BLaER1 (cell line): ENCODE measurements around the gene CADM3.

ENCODE experiments used
- H3K27ac ChIP-seq: shearing (Covaris generic); formaldehyde crosslinking; 2 replicates; pipeline ENCODE4 v1.8.1; 2022
- H3K27me3 ChIP-seq: shearing (Covaris generic); formaldehyde crosslinking; 2 replicates; pipeline ENCODE4 v1.8.1; 2022
- H3K36me3 ChIP-seq: shearing (Covaris generic); formaldehyde crosslinking; 2 replicates; pipeline ENCODE4 v1.8.1; 2022
- H3K4me1 ChIP-seq: shearing (Covaris generic); formaldehyde crosslinking; 2 replicates; pipeline ENCODE4 v1.8.1; 2022
- H3K4me2 ChIP-seq: shearing (Covaris generic); formaldehyde crosslinking; 2 replicates; pipeline ENCODE4 v1.8.1; 2022
- H3K4me3 ChIP-seq: shearing (Covaris generic); formaldehyde crosslinking; 2 replicates; pipeline ENCODE4 v1.8.1; 2022
- H3K9ac ChIP-seq: shearing (Covaris generic); formaldehyde crosslinking; 2 replicates; pipeline ENCODE4 v1.8.1; 2022
- H3K9me3 ChIP-seq: shearing (Covaris generic); formaldehyde crosslinking; 2 replicates; pipeline ENCODE4 v1.8.1; 2022
- H4K20me1 ChIP-seq: shearing (Covaris generic); formaldehyde crosslinking; 2 replicates; pipeline ENCODE4 v1.8.1; 2022
- Cebpa-rat ChIP-seq: shearing (Covaris generic); IDR thresholded peaks from 2 replicates; pipeline ENCODE4 v1.8.1; 2022

Gene CADM3

DNA sequence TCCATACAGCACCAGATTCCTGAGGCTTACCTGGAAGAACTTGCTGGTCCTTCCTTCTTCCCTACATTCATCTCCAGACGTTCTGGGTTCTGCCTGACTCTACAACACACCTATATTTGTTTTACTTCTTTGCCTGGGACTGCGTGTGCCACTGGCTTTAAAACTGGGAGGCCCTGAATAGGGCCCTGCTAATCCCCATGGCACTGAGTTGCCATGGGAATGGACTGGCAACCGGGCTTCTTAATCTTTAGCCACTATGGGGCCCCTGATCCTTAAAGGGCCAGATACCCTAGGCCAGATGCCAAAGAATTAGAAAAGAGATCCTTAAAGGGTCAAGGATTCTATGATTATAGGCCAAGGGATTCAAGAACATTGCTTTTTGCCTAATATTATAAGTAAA is 24.4 kb upstream of the CADM3 start:
- Histone ChIP-seq H3K27ac (no peak overlapping the region), H4K20me1 (no peaks in the 10 kb centered on the region), H3K9me3 (no peaks in the 10 kb centered on the region), H3K9ac (no peak overlapping the region), H3K4me3 (no peak overlapping the region), H3K27me3 (no peaks in the 10 kb centered on the region), H3K4me1 (no peaks in the 10 kb centered on the region), H3K4me2 (no peak overlapping the region), H3K36me3 (no peaks in the 10 kb centered on the region)
- TF ChIP-seq Cebpa-rat = no peak

- TF ChIP-seq Cebpa-rat = no peak
Observed at GRCh38 chr1:159152031-159152430, 19.4 kb upstream of the CADM3 start.

GRCh38 chr1:159161001-159161718 is 10.3 kb upstream of the CADM3 start:
- no peak overlapping the region for H3K4me2 ChIP-seq
- no peaks in the 10 kb centered on the region for H3K27me3 ChIP-seq
- no peaks in the 10 kb centered on the region for H3K9me3 ChIP-seq
- H3K9ac ChIP-seq = no peak overlapping the region
- H3K4me1 ChIP-seq = no peaks in the 10 kb centered on the region
- H3K27ac ChIP-seq = no peak overlapping the region
- no peak for TF ChIP-seq Cebpa-rat
- H3K4me3 ChIP-seq = no peak overlapping the region
- no peaks in the 10 kb centered on the region for H3K36me3 ChIP-seq
- H4K20me1 ChIP-seq = no peaks in the 10 kb centered on the region

More at GRCh38 chr1:159152031-159152430, 19.4 kb upstream of the CADM3 start:
- H4K20me1 ChIP-seq = no peaks in the 10 kb centered on the region
- no peak overlapping the region for H3K27ac ChIP-seq
- H3K4me3 ChIP-seq = no peak overlapping the region
- no peaks in the 10 kb centered on the region for H3K9me3 ChIP-seq
- H3K36me3 ChIP-seq = no peaks in the 10 kb centered on the region
- no peak overlapping the region for H3K4me2 ChIP-seq
- H3K4me1 ChIP-seq = no peaks in the 10 kb centered on the region
- H3K9ac ChIP-seq = no peak overlapping the region
- H3K27me3 ChIP-seq = no peaks in the 10 kb centered on the region

- Histone ChIP-seq H3K9ac (no peak overlapping the region), H3K4me2 (no peak overlapping the region), H3K27me3 (no peaks in the 10 kb centered on the region), H3K4me1 (no peaks in the 10 kb centered on the region), H3K36me3 (no peaks in the 10 kb centered on the region), H3K9me3 (no peaks in the 10 kb centered on the region), H3K27ac (no peak overlapping the region), H4K20me1 (no peaks in the 10 kb centered on the region), H3K4me3 (no peak overlapping the region)
- no peak for TF ChIP-seq Cebpa-rat
Observed at GRCh38 chr1:159161719-159162026, 9.7 kb upstream of the CADM3 start.

DNA sequence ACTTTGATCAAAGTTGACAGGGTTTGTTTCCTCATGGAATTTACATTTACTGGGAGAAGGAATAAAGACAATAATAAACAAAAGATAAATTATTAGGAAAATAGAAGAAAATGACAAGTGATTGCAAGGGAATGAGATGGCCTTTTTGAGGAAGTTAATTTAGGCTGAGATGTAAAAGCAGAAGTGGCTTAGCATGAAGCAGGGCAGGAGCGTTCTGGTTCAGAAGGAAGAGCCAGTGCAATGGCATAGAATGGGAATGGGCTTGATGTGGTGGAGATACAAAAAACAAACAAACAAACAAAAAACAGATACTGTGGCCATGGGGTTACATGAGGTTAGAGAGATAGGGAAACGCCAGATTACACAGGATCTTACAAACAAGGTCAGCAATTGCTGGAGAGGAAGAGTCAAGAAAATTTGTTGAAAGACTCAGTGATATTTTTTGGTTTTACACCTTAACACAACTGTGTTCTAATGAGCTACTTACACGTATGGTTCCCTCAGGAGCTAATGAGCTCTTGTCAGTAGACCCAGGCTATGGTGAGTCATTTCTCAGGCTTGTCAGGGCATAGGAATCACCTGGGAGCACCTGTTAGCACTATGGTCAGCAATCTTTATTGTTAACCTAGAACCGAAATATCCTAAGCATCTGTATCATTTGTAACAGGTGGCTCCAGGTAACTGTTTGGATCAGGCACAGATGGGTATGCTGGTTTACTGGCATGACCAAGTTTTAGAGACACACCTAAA is 8.7 kb upstream of the CADM3 start:
- no peak for TF ChIP-seq Cebpa-rat
- H3K27ac ChIP-seq = no peak overlapping the region
- H3K36me3 ChIP-seq = no peaks in the 10 kb centered on the region
- H4K20me1 ChIP-seq = no peaks in the 10 kb centered on the region
- no peaks in the 10 kb centered on the region for H3K9me3 ChIP-seq
- no peaks in the 10 kb centered on the region for H3K4me1 ChIP-seq
- H3K9ac ChIP-seq = no peak overlapping the region
- H3K4me3 ChIP-seq = no peak overlapping the region
- no peaks in the 10 kb centered on the region for H3K27me3 ChIP-seq
- H3K4me2 ChIP-seq = no peak overlapping the region

DNA sequence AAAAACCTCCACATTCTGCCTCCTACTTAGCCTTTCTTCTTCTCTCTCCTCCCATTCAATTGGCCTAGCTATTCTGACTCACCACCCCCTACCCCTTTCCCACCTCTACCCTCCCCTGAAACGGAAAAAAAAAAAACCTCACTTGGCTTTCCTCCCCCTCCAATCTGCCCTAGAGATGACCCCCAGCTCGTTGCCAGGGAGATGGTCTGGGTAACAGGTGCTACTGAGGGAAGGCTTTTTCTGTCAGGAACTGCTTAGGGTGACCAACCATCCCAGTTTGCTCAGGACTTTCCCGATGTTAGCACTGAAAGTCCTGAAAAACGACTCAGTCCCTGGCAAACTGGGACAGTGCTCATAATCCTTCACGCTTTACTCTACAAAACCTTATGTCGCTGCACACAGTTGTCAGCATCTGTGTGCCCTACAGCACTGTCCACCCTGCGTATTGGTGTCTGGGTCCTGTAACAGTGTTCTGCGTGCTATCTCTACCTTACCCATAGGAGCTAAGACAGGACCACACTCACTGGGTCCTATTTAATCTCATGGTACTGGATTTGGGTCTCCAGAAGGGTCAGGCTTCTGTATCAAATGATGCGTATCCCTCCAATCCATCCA is 7.7 kb upstream of the CADM3 start:
- Histone ChIP-seq H3K36me3 (no peaks in the 10 kb centered on the region), H3K4me1 (no peaks in the 10 kb centered on the region), H4K20me1 (no peaks in the 10 kb centered on the region), H3K4me2 (no peak overlapping the region), H3K9me3 (no peaks in the 10 kb centered on the region), H3K27ac (no peak overlapping the region), H3K9ac (no peak overlapping the region), H3K27me3 (no peaks in the 10 kb centered on the region), H3K4me3 (no peak overlapping the region)
- TF ChIP-seq Cebpa-rat = no peak

GRCh38 chr1:159168043-159168442 is 3.4 kb upstream of the CADM3 start:
- Histone ChIP-seq H3K27ac (no peak overlapping the region), H3K9ac (no peak overlapping the region), H3K4me1 (no peaks in the 10 kb centered on the region), H3K4me2 (no peak overlapping the region), H4K20me1 (no peaks in the 10 kb centered on the region), H3K36me3 (no peaks in the 10 kb centered on the region), H3K9me3 (no peaks in the 10 kb centered on the region), H3K4me3 (no peak overlapping the region), H3K27me3 (peaks cover 6% of the 10 kb centered on the region; the same call in 1 of the 2 replicates)
- TF ChIP-seq Cebpa-rat = no peak

GRCh38 chr1:159170639-159171038 is 776 bp upstream of the CADM3 start:
- no peak overlapping the region for H3K27ac ChIP-seq

GRCh38 chr1:159171688-159172501 is 480 bp downstream of the CADM3 start:
- peaks cover 6% of the 10 kb centered on the region; the same call in 1 of the 2 replicates for H3K27me3 ChIP-seq
- H3K4me3 ChIP-seq = no peak overlapping the region

More at GRCh38 chr1:159170639-159171038, 776 bp upstream of the CADM3 start:
- TF ChIP-seq Cebpa-rat = no peak
- no peaks in the 10 kb centered on the region for H3K9me3 ChIP-seq
- H3K4me2 ChIP-seq = no peak overlapping the region
- peaks cover 6% of the 10 kb centered on the region; the same call in 1 of the 2 replicates for H3K27me3 ChIP-seq
- H4K20me1 ChIP-seq = no peaks in the 10 kb centered on the region
- no peaks in the 10 kb centered on the region for H3K36me3 ChIP-seq
- H3K4me1 ChIP-seq = no peaks in the 10 kb centered on the region
- no peak overlapping the region for H3K4me3 ChIP-seq
- H3K9ac ChIP-seq = no peak overlapping the region

More at GRCh38 chr1:159171688-159172501, 480 bp downstream of the CADM3 start:
- TF ChIP-seq Cebpa-rat = no peak
- no peak overlapping the region for H3K9ac ChIP-seq
- H3K4me1 ChIP-seq = no peaks in the 10 kb centered on the region
- no peaks in the 10 kb centered on the region for H3K36me3 ChIP-seq
- no peak overlapping the region for H3K4me2 ChIP-seq
- no peaks in the 10 kb centered on the region for H4K20me1 ChIP-seq
- H3K27ac ChIP-seq = no peak overlapping the region
- no peaks in the 10 kb centered on the region for H3K9me3 ChIP-seq
